ENCODE results near the gene RALGAPB. TPM values are rescaled to one million over a fixed set of nuclear protein-coding genes. Genes with fewer than 3 reads are reported as not detected.

Gene RALGAPB
- total RNA-seq, 1 experiment from 2014 or later, result 24.0 TPM

DNA sequence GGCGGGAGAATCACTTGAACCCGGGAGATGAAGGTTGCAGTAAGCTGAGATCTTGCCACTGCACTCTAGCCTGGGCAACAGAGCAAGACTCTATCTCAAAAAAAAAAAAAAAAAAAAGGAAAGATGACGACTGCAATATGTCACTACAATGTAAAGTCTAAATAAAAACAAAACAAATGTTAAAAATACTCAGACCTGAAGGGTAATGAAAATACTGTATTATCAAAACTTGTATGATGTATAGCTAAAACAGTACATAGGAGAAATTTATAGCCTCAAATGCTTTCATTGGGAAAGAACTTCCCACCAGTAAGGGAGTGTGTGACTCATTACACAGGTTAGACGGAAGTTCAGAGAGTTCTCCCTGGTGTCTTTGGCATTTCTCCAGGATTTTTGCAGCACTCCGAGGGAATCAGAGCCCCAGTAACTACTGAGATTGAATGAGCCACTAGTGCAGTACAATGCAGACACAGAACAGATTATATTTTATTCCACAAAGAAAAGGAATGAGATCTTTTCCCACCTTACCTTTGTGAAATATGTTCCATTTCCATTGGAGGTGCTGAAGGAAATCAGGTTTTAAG is 12.5 kb upstream of the RALGAPB start:
- peak; percentile 80 for DNase-seq (ENCODE audit: low read depth, low spot score)
- H3K9ac ChIP-seq (ENCODE audit: low read length), result peak overlapping the region; percentile 26
- ChIA-PET POLR2A (interaction anchor here (0.7 kb wide), 1 partner anchor 486 kb away, joined by 3 read pairs; no protein-coding TSS in a partner anchor), RAD21 (ENCODE audit: low non-redundant PET in 1 of 2, low total read pairs in 2 of 2, uncharacterized antibody in 2 of 2, unreplicated experiment in 2 of 2) (no interaction called here), CTCF (no interaction called here)
- peak overlapping the region; percentile 15; the same call in 1 of the 2 replicates for H3K27ac ChIP-seq (ENCODE audit: low read depth, low read length)
- no peaks in the 10 kb centered on the region; a peak in 1 of 4 replicates for H3K36me3 ChIP-seq (ENCODE audit: control insufficient read depth in 1 of 2, insufficient read depth in 2 of 2, low read length in 2 of 2)
- H3K4me1 ChIP-seq (ENCODE audit: control insufficient read depth in 1 of 2, insufficient read depth in 2 of 2, low read length in 2 of 2), result peaks cover 10 to 14% of the 10 kb centered on the region in 2 experiments
- peak overlapping the region; percentile 75 for H2AFZ ChIP-seq (ENCODE audit: low read depth, low read length, poor library complexity, severe bottlenecking)
- H4K20me1 ChIP-seq (ENCODE audit: insufficient read depth), result no peaks in the 10 kb centered on the region
- TF ChIP-seq RAD21 (IDR thresholded peaks at IDR 0.05; ENCODE audit: low read depth) (0 out of 2 replicates have a peak, but pooled peaks have one; percentile 4), POLR2AphosphoS5 (IDR thresholded peaks at IDR 0.05; ENCODE audit: low read depth, low read length) (peak; percentile 34; the same call in 1 of the 2 replicates), EZH2phosphoT487 (IDR thresholded peaks at IDR 0.05; ENCODE audit: borderline replicate concordance) (no peak), TCF7L2 (IDR thresholded peaks at IDR 0.05; ENCODE audit: borderline replicate concordance, extremely low read depth, insufficient read depth, insufficient read length) (peak; percentile 64), EGR1 (IDR thresholded peaks at IDR 0.05; ENCODE audit: low read depth) (no peak), ZFX (IDR thresholded peaks at IDR 0.05) (no peak), REST (IDR thresholded peaks at IDR 0.05; ENCODE audit: low read depth) (no peak), SP1 (IDR thresholded peaks at IDR 0.05; ENCODE audit: low read depth) (peak; percentile 44; the same call in 1 of the 2 replicates), ZNF274 (IDR thresholded peaks at IDR 0.05; ENCODE audit: low read depth, low read length) (no peak), FOSL1 (IDR thresholded peaks at IDR 0.05; ENCODE audit: low read depth) (peak; percentile 83), EZH2 (IDR thresholded peaks at IDR 0.05) (no peak), CBX3 (IDR thresholded peaks at IDR 0.05; ENCODE audit: low read depth) (peak; percentile 66; the same call in 1 of the 2 replicates), CEBPB (IDR thresholded peaks at IDR 0.05; ENCODE audit: low read depth) (peak; percentile 51), ELF1 (IDR thresholded peaks at IDR 0.05; ENCODE audit: borderline replicate concordance, low read depth) (0 out of 2 replicates have a peak, but pooled peaks have one; percentile 22), JUND (IDR thresholded peaks at IDR 0.05) (peak; percentile 69), SIN3A (IDR thresholded peaks at IDR 0.05; ENCODE audit: low read depth) (no peak), SRF (IDR thresholded peaks at IDR 0.05; ENCODE audit: low read depth) (peak; percentile 29; the same call in 1 of the 2 replicates), ATF3 (IDR thresholded peaks at IDR 0.05) (no peak)
- TF ChIP-seq, protein P1, sequence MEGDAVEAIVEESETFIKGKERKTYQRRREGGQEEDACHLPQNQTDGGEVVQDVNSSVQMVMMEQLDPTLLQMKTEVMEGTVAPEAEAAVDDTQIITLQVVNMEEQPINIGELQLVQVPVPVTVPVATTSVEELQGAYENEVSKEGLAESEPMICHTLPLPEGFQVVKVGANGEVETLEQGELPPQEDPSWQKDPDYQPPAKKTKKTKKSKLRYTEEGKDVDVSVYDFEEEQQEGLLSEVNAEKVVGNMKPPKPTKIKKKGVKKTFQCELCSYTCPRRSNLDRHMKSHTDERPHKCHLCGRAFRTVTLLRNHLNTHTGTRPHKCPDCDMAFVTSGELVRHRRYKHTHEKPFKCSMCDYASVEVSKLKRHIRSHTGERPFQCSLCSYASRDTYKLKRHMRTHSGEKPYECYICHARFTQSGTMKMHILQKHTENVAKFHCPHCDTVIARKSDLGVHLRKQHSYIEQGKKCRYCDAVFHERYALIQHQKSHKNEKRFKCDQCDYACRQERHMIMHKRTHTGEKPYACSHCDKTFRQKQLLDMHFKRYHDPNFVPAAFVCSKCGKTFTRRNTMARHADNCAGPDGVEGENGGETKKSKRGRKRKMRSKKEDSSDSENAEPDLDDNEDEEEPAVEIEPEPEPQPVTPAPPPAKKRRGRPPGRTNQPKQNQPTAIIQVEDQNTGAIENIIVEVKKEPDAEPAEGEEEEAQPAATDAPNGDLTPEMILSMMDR (IDR thresholded peaks at IDR 0.05 in 2 of 3, conservative IDR thresholded peaks at IDR 0.05 in 1 of 3; ENCODE audit: borderline replicate concordance in 1 of 3, insufficient read depth in 1 of 3, low read depth in 2 of 3, low read length in 2 of 3), result no peak
- peak; percentile 97 for ATAC-seq
- intact Hi-C loops (cut with micrococcal nuclease), result no loop called here
- H3K79me2 ChIP-seq (ENCODE audit: insufficient read depth, low read length), result no peaks in the 10 kb centered on the region
- no peaks in the 10 kb centered on the region for H3K27me3 ChIP-seq (ENCODE audit: insufficient read depth, low read length)
- peak overlapping the region; percentile 1 to 32; a peak in 3 of 4 replicates for H3K4me3 ChIP-seq (replicated peaks in 1 of 2; ENCODE audit: low read depth in 1 of 2, low read length in 2 of 2)
- peak overlapping the region; percentile 69 for H3K4me2 ChIP-seq (ENCODE audit: low read length)
- H3K9me3 ChIP-seq (ENCODE audit: control insufficient read depth in 1 of 2, insufficient read depth in 1 of 2, low read depth in 1 of 2, low read length in 2 of 2), result no peaks in the 10 kb centered on the region
- no peaks in the 10 kb centered on the region for H3K9me2 ChIP-seq (ENCODE audit: insufficient read depth)
- no TSS peak for BruUV-seq (replicated peaks)

Measured in HCT116 (cell line).